Hindlimb muscle (tissue), 1 donor: ENCODE measurements around the gene PIH1D1. TPM values are rescaled to one million over a fixed set of nuclear protein-coding genes. Genes with fewer than 3 reads are reported as not detected.

ENCODE experiments used
- DNase-seq: peaks from one replicate; pipeline ENCODE4 v3.0.0-alpha.2; 2013
- polyA plus RNA-seq: library from polyadenylated mRNA; unstranded; fragments of 120-200 nt; gene quantifications from one replicate; pipeline ENCODE4 v1.2.1, GENCODE V29; 2013; ENCODE audit not compliant: insufficient read length

The PIH1D1 gene
- polyA plus RNA-seq, 1 donor = 43.8 TPM

GRCh38 chr19:49434907-49435583, 16.6 kb downstream of the PIH1D1 start:
- no peak for DNase-seq

DNA sequence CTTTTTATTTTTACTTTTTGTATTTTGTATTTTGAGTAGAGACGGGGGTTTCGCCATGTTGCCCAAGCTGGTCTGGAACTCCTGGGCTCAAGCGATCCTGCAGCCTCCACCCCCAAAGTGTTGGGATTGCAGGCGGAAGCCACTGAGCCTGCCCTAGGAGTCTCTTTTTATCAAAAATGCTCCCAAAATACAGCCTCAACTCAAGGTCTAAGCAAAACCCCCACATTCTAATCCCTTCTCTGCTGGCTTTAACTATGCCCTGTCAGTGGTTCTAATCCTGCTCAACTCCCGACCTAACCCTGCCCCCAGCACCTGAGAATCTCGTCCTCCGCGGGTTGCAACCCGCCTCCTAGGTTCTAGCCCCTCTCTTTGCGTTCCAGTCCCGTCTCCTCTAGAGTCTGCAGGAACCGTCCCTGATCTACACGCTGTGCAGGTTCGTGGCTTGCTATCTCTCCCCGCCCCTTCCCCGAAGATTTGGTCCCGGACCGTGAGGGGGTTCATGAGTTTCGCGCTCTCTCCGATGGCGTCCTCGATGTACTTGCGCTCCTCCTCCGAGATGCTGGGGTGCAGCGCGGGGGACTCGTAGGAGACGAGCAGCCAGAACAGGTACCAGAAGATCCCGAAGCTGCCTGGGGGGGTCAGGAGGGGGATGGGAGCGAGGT, 18.2 kb downstream of the PIH1D1 start:
- DNase-seq = no peak

- no peak for DNase-seq
Measured at GRCh38 chr19:49432141-49433073, 19.2 kb downstream of the PIH1D1 start.

DNA sequence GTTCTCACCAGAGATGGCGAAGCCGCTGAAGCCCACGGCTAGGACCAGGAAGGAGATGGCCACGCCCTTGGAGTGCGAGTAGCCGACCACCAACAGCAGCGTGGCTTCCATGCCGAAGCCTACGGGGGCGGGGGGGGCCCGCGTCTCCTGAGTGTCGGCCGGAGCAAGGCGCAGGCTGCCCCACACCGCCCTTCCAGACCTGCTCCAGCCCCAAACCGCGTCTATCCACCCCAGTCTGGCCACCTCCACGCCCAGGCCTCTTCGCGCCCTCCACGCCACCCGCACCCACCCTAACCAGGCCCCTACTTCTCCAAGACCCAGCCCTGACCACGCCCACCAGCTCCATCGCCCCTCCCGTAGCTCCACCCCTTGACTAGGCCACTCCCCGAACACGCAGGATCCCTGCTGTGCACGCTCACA, 20.3 kb downstream of the PIH1D1 start:
- DNase-seq = no peak

- DNase-seq = no peak
Measured at GRCh38 chr19:49430678-49431329, 20.8 kb downstream of the PIH1D1 start.

GRCh38 chr19:49430172-49430677, 21.4 kb downstream of the PIH1D1 start:
- no peak for DNase-seq

- no peak for DNase-seq
Measured at GRCh38 chr19:49428547-49429451, 22.8 kb downstream of the PIH1D1 start.

DNA sequence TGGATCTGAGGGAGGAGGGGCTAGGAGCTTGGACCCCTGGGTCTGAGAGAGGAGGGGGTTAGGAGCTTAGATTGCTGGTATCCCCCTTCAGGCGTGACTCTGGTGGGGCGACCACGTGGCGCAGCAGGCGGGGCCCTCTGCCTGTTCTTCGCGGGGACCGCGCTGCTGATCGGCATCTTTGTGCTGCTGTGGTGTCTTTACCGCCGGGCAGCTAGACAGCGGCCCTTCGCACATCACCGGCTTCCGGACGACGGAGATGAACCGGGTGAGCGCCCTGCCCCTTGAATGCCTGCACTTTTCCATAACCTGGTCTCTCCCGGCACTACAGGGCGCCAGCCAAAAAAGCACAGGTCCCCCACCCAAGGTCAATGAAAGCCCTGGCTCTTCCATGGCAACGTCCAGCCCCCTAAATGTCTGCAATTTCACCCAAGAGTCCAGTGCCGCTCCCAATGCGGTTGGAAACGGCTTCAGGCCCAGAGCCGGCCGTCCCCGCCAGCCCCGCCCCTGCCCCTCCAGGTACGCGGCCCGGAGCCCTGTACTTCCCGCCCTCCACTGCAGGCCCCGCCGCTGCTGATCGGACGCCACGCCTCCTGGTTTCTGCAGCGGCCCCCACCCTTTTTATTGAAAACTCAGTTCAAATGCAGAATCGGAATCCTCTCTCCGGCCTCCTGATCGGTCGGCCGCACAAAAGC, 23.6 kb downstream of the PIH1D1 start:
- no peak for DNase-seq

GRCh38 chr19:49427339-49427738, 24.3 kb downstream of the PIH1D1 start:
- DNase-seq = no peak

GRCh38 chr19:49425922-49426592, 25.6 kb downstream of the PIH1D1 start:
- no peak for DNase-seq

DNA sequence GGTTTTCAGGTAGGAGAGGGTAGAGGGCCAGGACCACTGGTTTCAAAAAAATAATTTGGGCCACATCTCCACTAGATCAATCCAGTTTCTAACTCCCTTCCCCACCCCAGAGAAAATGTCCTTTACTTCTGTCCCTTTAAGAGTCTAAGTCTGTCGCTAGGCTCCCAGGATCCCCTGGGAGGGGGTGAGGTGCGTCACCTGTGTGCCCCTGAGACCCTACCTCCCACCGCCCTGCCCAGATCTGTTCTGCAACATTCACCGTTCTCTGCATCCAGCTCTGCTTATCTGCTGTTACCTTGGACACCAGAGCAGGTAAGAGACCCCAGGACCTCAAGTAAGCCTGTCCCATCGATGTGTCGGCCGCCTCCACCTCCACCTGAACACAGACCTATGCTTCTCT, 26.4 kb downstream of the PIH1D1 start, which contains the start of gene GFY:
GFY (plus strand) TSS at position 211 of the 400 bp plus-strand sequence. CDS start 1,043 bp downstream, outside the sequence.
- DNase-seq = no peak

GRCh38 chr19:49423985-49424303, 27.7 kb downstream of the PIH1D1 start:
- no peak for DNase-seq

DNA sequence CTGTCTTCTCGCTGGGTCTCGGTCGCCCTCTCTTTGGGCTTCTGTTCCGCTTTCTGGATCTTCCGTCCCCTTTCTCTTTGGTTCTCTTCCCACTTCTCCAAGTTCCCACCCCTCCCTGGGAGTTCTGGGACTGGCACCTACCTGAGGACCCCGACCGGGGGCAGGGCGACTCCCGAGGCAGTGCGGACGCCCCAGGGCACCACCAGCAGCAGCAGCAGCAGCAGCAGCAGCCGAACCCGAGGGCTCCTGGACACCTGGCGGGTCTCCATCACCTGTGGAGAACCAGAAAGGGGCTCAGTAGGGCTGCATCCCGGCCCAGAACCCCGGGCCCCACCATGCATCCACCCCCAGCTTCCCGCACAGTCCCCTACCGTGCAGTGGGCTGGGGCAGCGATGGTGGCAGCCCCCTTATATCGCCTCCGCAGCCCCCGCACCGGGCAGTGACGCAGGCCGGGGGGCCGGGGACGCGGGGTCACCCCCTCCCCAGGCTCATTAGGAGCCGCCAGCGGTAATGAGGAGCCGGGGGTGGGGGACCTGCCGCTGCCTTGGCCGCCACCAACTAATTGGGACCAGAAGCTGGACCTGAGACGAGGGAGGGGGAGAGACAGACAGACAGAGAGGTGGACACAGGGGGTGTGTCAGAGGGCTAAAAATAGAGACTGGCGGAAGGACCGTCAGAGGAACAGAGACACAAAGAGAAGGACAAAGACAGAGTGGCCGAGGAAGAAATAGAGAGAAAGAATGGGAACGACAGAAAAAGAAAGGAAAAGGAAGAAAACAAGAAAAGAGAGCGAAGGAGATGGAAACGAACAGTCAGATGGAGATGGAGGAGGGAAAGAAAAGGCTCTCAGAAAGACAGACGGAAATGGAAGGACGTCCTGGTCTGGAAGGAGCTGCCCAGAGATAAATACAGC, 28.3 kb downstream of the PIH1D1 start, which contains the start of gene PTH2:
PTH2 (minus strand) TSS at position 371 of the 914 bp plus-strand sequence; CDS start at position 269, 102 bp downstream.
- DNase-seq = no peak

- DNase-seq = no peak
Measured at GRCh38 chr19:49422407-49423070, 29.1 kb downstream of the PIH1D1 start.

DNA sequence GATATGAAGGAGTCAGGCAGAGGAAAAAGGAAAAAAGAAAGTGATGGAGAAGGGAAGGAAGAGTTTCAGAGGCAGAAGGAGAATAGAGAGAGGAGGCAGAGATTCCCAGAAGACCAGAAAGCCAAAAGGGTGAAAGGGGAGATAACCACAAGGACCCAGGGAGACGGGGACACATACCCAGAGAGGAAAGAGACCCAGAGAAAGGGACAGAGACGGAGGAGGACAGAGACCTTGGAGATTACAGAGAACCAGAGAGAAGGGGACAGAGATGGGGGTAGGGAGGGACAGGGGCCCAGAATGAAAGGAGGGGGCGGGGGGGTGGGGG, 29.8 kb downstream of the PIH1D1 start:
- no peak for DNase-seq

GRCh38 chr19:49421039-49421877, 30.4 kb downstream of the PIH1D1 start:
- DNase-seq = peak; percentile 63

DNA sequence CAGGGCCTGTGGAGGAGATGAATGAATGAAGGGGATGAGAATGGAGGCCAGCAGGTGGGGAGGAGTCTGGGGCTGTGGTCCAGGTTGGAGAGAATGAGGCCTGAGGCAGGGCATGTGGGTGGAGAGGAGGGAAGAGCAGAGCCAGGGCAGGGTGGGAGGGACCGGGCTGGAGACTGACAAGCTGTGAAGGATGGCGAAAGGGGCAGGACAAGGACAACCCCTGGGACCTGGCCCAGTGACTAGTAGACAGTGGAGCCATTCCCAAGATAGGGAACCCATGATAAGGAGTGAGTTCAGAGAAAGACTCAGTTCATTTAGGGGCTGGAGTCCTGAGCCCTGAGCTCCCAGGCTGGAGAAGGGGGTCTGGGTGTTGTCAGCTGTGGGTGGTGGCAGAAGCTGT, 31.4 kb downstream of the PIH1D1 start:
- DNase-seq = no peak
